Activated naive CD8-positive, alpha-beta T cell treated with anti-CD3 and anti-CD28 coated beads, Interleukin-2, amount 50 U/mL, for 24 hours (primary cell): ENCODE data around the gene RNF4.
"Not testable (repeated sequence)": the region's sequence is repeated elsewhere in the genome, so short reads cannot be mapped to it uniquely, and the experiment has no call there.

ENCODE experiments used
- ATAC-seq: fragments of 150-1000 bp; cut with Tn5 transposase; one replicate; pipeline ENCODE4 v1.10.0; 2021
- DNase-seq: peaks from one replicate; pipeline ENCODE4 v3.0.0; 2021
- H3K27ac Mint-ChIP-seq: one replicate; pipeline ENCODE4 v1.8.0; 2021; ENCODE audit warnings: mild to moderate bottlenecking, mixed read lengths
- H3K27me3 Mint-ChIP-seq: one replicate; pipeline ENCODE4 v1.8.0; 2021; ENCODE audit warnings: mixed read lengths
- H3K36me3 Mint-ChIP-seq: one replicate; pipeline ENCODE4 v1.8.0; 2021; ENCODE audit warnings: low read depth, mixed read lengths
- H3K4me1 Mint-ChIP-seq: one replicate; pipeline ENCODE4 v1.8.0; 2021; ENCODE audit warnings: mixed read lengths
- H3K4me3 Mint-ChIP-seq: one replicate; pipeline ENCODE4 v1.8.0; 2021; ENCODE audit warnings: mild to moderate bottlenecking, moderate library complexity, mixed read lengths
- H3K9me3 Mint-ChIP-seq: one replicate; pipeline ENCODE4 v1.8.0; 2021; ENCODE audit warnings: mixed read lengths

The RNF4 gene

DNA sequence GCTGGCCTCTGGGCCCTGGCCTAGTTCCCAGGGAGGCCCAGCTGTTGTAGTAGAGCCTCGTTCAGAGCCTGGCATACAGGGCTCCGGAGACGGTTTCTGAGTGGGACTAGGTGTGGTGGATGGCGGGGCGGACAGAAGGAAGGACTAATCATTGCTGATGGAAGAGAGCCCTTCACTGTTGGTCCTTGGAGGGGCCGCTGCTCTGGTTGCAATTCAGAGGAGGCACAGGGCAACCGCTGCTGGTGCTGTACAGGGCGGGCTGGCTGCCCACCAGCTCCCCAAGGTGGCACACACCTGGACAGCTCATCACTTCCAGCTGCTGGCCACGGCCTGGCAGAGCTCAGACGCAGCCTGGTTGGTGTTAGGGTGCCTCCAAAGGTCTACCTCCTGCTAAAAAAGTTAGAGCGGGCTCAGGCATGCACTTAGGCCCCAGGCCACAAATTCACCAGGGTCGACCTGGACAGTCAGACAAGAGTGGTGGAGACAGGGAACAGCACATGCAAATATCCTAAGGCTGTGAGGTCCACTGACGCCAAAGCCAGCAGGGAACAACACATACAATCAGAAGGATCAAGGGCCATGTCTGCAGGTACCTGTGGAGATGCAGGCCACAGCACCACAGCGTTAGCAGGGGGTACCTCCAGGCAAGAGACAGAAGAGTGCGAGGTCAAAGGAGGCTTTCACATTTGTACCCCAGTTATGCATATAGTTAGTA is 7.5 kb upstream of the RNF4 start:
- H3K27ac Mint-ChIP-seq = peak overlapping the region; percentile 1
- H3K9me3 Mint-ChIP-seq = no peaks in the 10 kb centered on the region
- no peaks in the 10 kb centered on the region for H3K36me3 Mint-ChIP-seq
- peak overlapping the region; percentile 68 for H3K4me3 Mint-ChIP-seq
- peaks cover 10% of the 10 kb centered on the region for H3K4me1 Mint-ChIP-seq
- H3K27me3 Mint-ChIP-seq = peaks cover 5% of the 10 kb centered on the region
- ATAC-seq = no peak
- DNase-seq = no peak

DNA sequence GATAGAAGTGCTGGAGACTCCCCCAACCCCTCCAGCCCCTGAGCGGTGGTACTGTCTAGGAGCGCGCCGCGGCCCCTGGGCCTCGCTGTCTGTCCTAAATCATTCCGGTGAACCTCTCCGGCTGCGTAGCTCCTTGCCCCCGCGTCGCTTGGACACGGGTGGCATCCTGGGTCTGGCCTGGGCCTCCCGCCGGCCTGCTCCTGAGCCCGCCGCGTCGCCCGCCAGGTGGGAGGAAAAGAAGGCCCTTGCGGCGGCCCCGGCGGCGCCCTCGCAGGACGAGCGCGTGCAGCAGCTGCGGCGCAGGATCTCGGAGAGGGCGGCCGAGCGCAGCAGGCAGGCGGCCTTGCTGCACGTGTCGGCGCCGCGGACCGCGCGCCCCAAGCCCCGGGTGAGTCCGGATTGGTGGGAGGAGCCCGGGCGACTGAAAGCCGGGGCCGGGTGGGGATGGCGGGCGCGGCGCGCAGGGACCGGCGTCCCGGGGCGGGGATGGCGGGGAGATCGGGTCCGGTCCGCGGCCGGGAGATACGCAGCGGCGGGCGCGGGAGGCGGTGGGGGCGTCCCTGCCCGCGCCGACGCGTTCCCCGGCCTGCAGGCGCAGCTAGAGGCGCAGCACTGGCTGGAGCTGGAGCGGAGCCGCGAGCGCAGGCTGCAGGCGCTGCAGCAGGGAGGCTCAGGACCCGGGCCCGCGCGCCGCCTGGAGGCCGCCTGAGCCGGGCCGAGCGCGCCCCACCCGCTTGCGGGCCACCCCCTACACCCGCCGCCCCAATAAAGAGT is 6.5 kb upstream of the RNF4 start:
- peaks cover 16% of the 10 kb centered on the region for H3K4me1 Mint-ChIP-seq
- DNase-seq (peak; percentile 67), ATAC-seq (peak; percentile 95)
- H3K9me3 Mint-ChIP-seq = no peaks in the 10 kb centered on the region
- H3K4me3 Mint-ChIP-seq = peak overlapping the region; percentile 68
- H3K36me3 Mint-ChIP-seq = no peaks in the 10 kb centered on the region
- H3K27me3 Mint-ChIP-seq = peaks cover 5% of the 10 kb centered on the region
- no peak overlapping the region for H3K27ac Mint-ChIP-seq

DNA sequence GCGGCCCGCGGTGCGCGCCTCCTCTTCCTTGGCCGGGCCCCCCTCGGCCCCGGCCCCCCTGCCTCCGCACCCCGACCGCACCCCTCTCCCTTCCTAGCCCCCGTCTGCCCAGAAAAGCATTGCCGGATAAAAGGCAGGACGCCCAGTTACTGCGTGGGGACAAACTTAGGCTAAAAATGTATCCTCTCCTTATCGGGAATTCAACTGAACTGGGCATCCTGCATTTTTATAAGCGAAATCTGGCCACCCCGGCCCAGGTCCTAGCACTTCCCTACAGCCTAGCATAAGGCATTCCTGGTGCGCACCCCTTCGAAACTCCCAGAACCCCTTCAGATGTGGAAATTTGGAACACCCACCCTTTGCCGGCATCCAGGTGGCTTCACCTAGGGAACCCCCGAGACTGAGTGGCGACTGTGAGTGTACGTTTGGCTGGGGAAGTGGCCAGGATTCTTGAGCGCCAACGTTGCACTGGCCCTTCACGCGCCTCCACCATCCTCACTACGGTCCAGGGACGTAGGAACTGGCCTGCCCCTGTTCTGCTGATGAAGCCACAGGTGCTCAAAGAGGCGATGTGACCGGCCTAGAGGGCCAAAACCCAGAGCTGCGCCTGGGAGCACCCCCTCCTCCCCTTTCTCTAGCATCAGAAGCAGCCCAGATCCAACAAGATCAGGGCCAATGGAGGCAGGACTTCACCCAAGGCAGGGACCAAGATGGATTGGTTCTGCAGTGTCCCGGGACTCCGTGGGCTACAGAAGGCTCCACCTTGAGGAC is 5.7 kb upstream of the RNF4 start:
- Mint-ChIP-seq H3K4me3 (peak overlapping the region; percentile 58), H3K27ac (no peak overlapping the region), H3K9me3 (no peaks in the 10 kb centered on the region), H3K27me3 (peaks cover 5% of the 10 kb centered on the region), H3K36me3 (no peaks in the 10 kb centered on the region), H3K4me1 (peaks cover 23% of the 10 kb centered on the region)
- DNase-seq (no peak), ATAC-seq (no peak)

DNA sequence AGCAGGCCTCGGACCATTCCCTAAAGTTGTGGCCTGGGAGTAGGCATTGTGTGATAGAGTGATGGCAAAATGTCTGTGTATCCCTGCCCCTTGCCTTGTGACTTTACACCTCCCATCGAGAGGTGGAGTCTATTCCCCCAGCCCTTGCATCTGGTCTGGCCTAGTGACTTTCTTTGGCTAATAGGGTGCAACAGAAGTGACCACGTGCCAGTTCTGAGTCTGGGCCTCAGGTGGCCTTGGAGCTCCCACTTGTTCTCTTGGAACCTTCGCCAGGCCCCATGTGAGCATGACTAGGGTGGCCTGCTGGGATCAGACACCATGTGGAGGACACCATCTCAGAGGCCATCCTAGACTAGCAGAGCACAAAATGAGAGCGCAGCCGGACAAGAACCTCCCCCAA is 3.9 kb upstream of the RNF4 start:
- ATAC-seq = no peak
- Mint-ChIP-seq H3K27me3 (peaks cover 5% of the 10 kb centered on the region), H3K4me3 (no peak overlapping the region), H3K27ac (no peak overlapping the region), H3K36me3 (peaks cover 7% of the 10 kb centered on the region), H3K9me3 (no peaks in the 10 kb centered on the region), H3K4me1 (peaks cover 32% of the 10 kb centered on the region)
- no peak for DNase-seq

DNA sequence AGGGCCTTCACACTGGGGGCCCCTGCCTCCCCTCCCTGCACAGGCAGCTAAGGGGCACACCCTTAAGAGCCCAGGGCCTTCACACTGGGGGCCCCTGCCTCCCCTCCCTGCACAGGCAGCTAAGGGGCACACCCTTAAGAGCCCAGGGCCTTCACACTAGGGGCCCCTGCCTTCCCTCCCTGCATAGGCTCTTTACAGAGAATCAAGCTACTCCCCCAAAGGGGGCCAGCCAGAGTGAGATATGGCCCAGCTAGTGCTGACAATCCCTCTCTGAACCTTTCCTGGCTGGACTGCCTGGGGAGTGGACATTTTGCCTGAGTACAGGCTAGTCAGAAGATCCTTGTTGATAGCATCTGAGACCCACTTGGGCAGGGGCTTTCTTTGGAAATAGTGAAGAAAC is 3.4 kb upstream of the RNF4 start:
- not testable (repeated sequence) for H3K27ac Mint-ChIP-seq, H3K4me3 Mint-ChIP-seq, DNase-seq, ATAC-seq, H3K9me3 Mint-ChIP-seq, H3K27me3 Mint-ChIP-seq
- Mint-ChIP-seq H3K4me1 (peaks cover 37% of the 10 kb centered on the region), H3K36me3 (peaks cover 13% of the 10 kb centered on the region)

DNA sequence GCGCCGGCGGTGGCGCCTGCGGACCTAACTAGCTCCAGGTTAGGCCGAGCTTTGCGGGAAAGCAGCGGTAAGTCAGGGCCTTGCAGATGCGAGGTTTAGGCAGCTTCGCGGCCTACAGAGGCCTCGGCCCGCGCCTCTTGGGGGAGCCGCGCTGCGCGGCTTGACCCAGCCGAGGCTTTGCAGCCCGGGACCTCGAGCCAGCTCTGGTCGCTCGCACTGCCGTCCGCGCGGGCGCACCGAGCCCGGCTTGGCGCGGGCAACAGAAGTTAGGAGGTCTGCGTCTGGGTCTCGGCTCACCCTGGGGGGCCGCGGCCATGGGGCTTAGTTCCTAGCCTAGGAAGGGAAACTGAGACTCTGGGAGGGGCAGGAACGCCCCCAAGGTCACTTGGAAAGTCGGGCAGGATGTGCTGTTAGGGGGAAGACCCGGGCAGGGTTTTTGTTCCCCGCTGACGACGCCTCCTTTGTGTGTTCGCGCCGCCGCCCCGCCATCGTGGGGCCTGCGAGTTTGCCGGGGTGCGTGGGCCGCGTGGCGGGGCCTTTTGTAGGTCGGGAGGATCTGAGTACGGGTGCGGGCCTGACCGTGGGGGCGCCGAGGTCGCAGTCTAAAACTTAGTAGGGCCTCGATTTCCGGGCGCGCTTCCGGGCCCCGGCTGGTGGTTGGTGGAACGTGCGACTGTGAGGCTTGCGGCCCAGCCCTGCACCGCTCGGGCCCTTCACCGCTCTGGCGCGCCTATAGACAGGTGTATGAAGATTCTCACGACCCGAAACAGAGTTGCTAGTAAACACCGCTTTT is 482 bp downstream of the RNF4 start:
- Mint-ChIP-seq H3K4me3 (peak overlapping the region; percentile 96), H3K36me3 (peaks cover 45% of the 10 kb centered on the region), H3K9me3 (no peaks in the 10 kb centered on the region), H3K27me3 (no peaks in the 10 kb centered on the region), H3K27ac (peak overlapping the region; percentile 94), H3K4me1 (peaks cover 63% of the 10 kb centered on the region)
- DNase-seq (peak; percentile 81), ATAC-seq (peak; percentile 70)

DNA sequence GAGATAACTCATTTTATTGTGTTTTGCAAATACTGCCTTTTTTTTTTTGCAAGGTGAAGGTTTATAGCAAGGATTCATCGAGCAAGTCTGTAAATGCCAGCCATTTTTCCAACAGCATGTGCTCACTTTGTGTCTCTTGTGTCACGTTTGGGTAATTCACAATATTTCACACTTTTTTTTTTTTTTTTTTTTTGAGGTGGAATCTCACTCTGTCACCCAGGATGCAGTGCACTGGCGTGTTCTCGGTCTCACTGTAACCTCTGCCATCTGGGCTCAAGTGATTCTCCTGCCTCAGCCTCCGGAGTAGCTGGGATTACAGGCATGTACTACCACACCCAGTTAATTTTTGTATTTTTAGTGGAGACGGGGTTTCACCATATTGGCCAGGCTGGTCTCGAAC is 1.9 kb downstream of the RNF4 start:
- ATAC-seq (no peak), DNase-seq (no peak)
- H3K36me3 Mint-ChIP-seq = peaks cover 58% of the 10 kb centered on the region
- peak overlapping the region; percentile 94 for H3K27ac Mint-ChIP-seq
- H3K27me3 Mint-ChIP-seq = no peaks in the 10 kb centered on the region
- no peaks in the 10 kb centered on the region for H3K9me3 Mint-ChIP-seq
- H3K4me1 Mint-ChIP-seq = peaks cover 74% of the 10 kb centered on the region
- peak overlapping the region; percentile 96 for H3K4me3 Mint-ChIP-seq

DNA sequence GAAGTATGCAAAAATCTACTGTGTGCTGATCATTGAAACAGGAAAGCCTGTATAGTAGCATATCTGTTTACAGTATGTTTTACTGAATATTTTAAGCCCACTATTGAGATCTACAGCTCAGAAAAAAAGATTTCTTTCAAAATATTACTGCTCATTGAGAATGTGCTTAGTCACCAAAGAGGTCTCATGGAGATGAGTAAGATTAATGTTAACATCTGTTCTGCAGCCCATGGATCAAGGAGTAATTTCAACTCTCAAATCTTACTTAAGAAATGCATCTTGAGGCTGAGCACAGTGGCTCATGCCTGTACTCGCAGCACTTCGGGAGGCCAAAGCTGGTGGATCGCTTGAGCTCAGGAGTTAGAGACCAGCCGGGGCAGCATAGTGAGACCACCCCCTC is 3.3 kb downstream of the RNF4 start:
- Mint-ChIP-seq H3K9me3 (no peaks in the 10 kb centered on the region), H3K27ac (peak overlapping the region; percentile 94), H3K27me3 (no peaks in the 10 kb centered on the region), H3K4me3 (no peak overlapping the region), H3K4me1 (peaks cover 80% of the 10 kb centered on the region), H3K36me3 (peaks cover 70% of the 10 kb centered on the region)
- no peak for ATAC-seq
- no peak for DNase-seq

DNA sequence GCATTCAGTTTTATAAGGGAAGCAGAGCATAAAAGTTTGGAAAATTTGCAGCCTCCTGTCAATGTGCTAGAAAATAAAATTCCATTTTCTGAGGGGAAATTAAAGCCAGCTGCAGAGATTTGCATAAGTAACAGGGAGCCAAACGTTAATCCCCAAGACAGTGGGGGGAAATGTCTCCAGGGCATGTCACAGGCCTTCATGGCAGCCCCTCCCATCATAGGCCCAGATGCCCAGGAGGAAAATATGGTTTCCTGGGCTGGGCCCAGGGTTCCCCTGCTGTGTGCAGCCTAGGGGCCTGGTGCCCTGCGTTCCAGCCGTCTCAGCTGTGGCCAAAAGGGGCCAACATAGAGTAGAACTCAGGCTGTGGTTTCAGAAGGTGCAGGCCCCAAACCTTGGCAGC is 9.3 kb downstream of the RNF4 start:
- no peaks in the 10 kb centered on the region for H3K9me3 Mint-ChIP-seq
- H3K36me3 Mint-ChIP-seq = peaks cover 60% of the 10 kb centered on the region
- ATAC-seq (no peak), DNase-seq (no peak)
- no peaks in the 10 kb centered on the region for H3K27me3 Mint-ChIP-seq
- H3K27ac Mint-ChIP-seq = peak overlapping the region; percentile 60
- peaks cover 93% of the 10 kb centered on the region for H3K4me1 Mint-ChIP-seq
- H3K4me3 Mint-ChIP-seq = peak overlapping the region; percentile 11

DNA sequence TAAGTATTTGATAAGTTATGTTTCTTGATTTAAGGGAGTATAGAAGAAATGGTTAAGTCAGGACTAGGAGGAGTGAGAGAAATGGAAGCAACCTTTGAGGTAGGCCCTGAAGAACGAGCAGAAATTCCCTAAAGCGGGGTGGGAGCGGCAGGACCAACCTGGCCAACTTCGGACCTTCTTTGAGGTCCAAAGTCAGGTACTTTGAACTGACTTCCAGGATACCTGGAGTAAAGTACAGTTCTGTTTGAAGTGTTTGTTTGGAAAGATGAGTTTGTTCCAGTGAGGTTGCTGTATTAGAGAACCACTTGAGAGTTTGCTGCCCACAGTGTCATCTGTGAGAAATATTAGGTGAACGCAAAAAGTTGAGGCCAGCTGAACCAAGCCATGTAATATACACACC is 11.7 kb downstream of the RNF4 start:
- no peak overlapping the region for H3K4me3 Mint-ChIP-seq
- H3K27me3 Mint-ChIP-seq = no peaks in the 10 kb centered on the region
- H3K4me1 Mint-ChIP-seq = peaks cover 93% of the 10 kb centered on the region
- peaks cover 43% of the 10 kb centered on the region for H3K36me3 Mint-ChIP-seq
- no peaks in the 10 kb centered on the region for H3K9me3 Mint-ChIP-seq
- no peak for ATAC-seq
- H3K27ac Mint-ChIP-seq = peak overlapping the region; percentile 52
- no peak for DNase-seq

DNA sequence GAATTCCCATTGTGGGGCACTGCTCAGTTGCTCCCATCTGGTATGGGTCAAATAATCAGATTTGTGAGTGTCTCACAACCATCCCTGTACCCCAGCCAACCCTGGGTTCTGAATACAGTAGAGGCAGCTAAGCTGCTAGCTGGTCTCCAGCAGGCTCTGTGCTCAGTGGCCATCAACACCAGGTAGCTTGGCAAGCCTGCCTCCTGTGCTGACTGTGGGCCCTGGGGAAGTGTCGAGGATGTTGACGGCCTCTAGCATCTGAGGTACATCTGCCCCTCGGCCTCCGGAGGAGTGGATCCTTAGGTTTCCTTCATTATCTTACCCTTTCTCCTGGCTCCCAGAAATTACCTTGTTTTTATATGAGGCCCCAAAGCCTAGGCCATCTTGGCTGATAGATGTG is 13.3 kb downstream of the RNF4 start:
- Mint-ChIP-seq H3K27ac (peak overlapping the region; percentile 80), H3K9me3 (no peaks in the 10 kb centered on the region), H3K27me3 (no peaks in the 10 kb centered on the region), H3K4me1 (peaks cover 95% of the 10 kb centered on the region), H3K4me3 (no peak overlapping the region), H3K36me3 (peaks cover 29% of the 10 kb centered on the region)
- DNase-seq (no peak), ATAC-seq (no peak)

DNA sequence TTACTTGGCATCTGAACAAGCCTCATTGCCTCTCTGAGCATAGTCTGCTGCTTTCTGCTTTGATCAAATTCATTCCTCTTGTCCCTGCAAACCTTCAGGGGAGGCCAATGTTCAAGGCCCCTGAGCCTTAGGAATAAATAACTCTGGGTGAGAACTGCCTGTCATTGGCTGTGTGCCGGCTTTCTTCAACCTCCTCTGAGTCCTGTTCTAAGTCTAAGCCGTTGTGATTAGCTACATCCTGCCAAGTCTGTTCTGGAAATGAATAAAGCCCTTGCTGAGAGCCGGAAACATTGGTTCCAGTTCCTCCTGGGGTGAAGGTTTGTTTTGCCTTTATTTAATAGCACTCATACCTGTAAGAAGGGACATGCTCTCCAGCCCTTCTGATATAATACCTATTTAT is 13.8 kb downstream of the RNF4 start:
- no peaks in the 10 kb centered on the region for H3K9me3 Mint-ChIP-seq
- H3K4me3 Mint-ChIP-seq = no peak overlapping the region
- ATAC-seq (no peak), DNase-seq (no peak)
- peak overlapping the region; percentile 80 for H3K27ac Mint-ChIP-seq
- H3K4me1 Mint-ChIP-seq = peaks cover 95% of the 10 kb centered on the region
- H3K27me3 Mint-ChIP-seq = no peaks in the 10 kb centered on the region
- H3K36me3 Mint-ChIP-seq = peaks cover 25% of the 10 kb centered on the region

DNA sequence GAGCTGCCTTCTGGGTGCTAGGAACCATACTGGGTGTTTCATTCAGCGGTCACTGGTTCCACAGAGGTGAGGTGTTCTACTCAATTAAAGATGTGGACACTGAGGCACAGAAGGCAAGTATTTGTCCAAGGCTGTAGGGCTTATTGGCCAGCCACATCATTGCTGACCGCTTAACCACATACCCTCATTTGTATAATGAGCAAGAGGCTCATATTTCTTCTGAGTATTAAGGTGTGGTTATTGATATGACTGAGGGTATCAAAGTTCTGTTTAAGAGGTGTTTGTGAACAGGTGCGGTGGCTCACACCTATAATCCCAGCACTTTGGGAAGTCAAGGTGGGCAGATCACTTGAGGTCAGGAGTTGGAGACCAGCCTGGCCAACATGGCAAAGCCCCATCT is 14.3 kb downstream of the RNF4 start:
- peaks cover 21% of the 10 kb centered on the region for H3K36me3 Mint-ChIP-seq
- peaks cover 95% of the 10 kb centered on the region for H3K4me1 Mint-ChIP-seq
- no peak for ATAC-seq
- DNase-seq = no peak
- H3K27me3 Mint-ChIP-seq = no peaks in the 10 kb centered on the region
- peak overlapping the region; percentile 39 for H3K27ac Mint-ChIP-seq
- H3K4me3 Mint-ChIP-seq = no peak overlapping the region
- no peaks in the 10 kb centered on the region for H3K9me3 Mint-ChIP-seq

DNA sequence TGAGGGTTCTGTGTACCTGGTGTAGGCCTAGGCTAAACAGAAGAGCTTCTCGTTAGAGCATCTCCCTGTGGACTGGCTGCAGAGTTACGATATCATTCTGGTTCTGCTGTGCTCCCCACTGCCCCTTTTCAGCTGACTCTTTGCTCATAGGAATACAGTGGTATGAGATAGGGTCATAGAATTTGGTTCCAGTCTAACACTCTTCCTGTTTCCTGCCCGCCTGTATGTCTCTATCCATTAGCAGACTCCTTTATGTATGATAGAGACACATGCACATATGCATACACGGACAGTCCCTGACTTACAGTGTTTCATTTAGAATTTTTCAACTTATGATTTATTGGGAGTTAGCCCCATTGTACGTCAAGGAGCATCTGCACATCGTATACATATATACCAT is 15.3 kb downstream of the RNF4 start:
- DNase-seq (no peak), ATAC-seq (no peak)
- peak overlapping the region; percentile 36 for H3K4me3 Mint-ChIP-seq
- peak overlapping the region; percentile 19 for H3K27ac Mint-ChIP-seq
- peaks cover 23% of the 10 kb centered on the region for H3K36me3 Mint-ChIP-seq
- H3K27me3 Mint-ChIP-seq = no peaks in the 10 kb centered on the region
- H3K4me1 Mint-ChIP-seq = peaks cover 89% of the 10 kb centered on the region
- no peaks in the 10 kb centered on the region for H3K9me3 Mint-ChIP-seq
